ENCODE results near the gene RAD52. TPM values are rescaled to one million over a fixed set of nuclear protein-coding genes. Genes with fewer than 3 reads are reported as not detected.
"Not testable (repeated sequence)": the region's sequence is repeated elsewhere in the genome, so short reads cannot be mapped to it uniquely, and the experiment has no call there.

The RAD52 gene
- total RNA-seq, 1 donor from 2014 or later, result 7.1 TPM

- H3K36me3 ChIP-seq (ENCODE audit: control insufficient read depth, insufficient read depth, low read length), result no peaks in the 10 kb centered on the region
- no peak for DNase-seq (ENCODE audit: low read depth)
- H3K27me3 ChIP-seq (ENCODE audit: control insufficient read depth, insufficient read depth, low read length), result no peaks in the 10 kb centered on the region
- no peak for TF ChIP-seq CTCF (IDR thresholded peaks at IDR 0.05; ENCODE audit: insufficient read depth, low read length, poor library complexity, severe bottlenecking)
- no peak overlapping the region for H3K4me3 ChIP-seq (ENCODE audit: low read depth, low read length)
These were observed 3.3 kb downstream of the RAD52 start for GRCh38 chr12:946212-946611.

- DNase-seq (ENCODE audit: low read depth), result no peak
- H3K27me3 ChIP-seq (ENCODE audit: control insufficient read depth, insufficient read depth, low read length), result no peaks in the 10 kb centered on the region
- H3K4me3 ChIP-seq (ENCODE audit: low read depth, low read length), result no peak overlapping the region
- no peak for TF ChIP-seq CTCF (IDR thresholded peaks at IDR 0.05; ENCODE audit: insufficient read depth, low read length, poor library complexity, severe bottlenecking)
- no peaks in the 10 kb centered on the region for H3K36me3 ChIP-seq (ENCODE audit: control insufficient read depth, insufficient read depth, low read length)
These were observed 5.3 kb downstream of the RAD52 start for GRCh38 chr12:944211-944610.

- Histone ChIP-seq H3K36me3 (ENCODE audit: control insufficient read depth, insufficient read depth, low read length) (no peaks in the 10 kb centered on the region), H3K4me3 (ENCODE audit: low read depth, low read length) (no peak overlapping the region), H3K27me3 (ENCODE audit: control insufficient read depth, insufficient read depth, low read length) (no peaks in the 10 kb centered on the region)
- no peak for DNase-seq (ENCODE audit: low read depth)
- TF ChIP-seq CTCF (IDR thresholded peaks at IDR 0.05; ENCODE audit: insufficient read depth, low read length, poor library complexity, severe bottlenecking), result no peak
These were observed 6.4 kb downstream of the RAD52 start for GRCh38 chr12:943051-943450.

GRCh38 chr12:938810-939209 is 10.7 kb downstream of the RAD52 start:
- no peak for TF ChIP-seq CTCF (IDR thresholded peaks at IDR 0.05; ENCODE audit: insufficient read depth, low read length, poor library complexity, severe bottlenecking)
- H3K27me3 ChIP-seq (ENCODE audit: control insufficient read depth, insufficient read depth, low read length), result no peaks in the 10 kb centered on the region
- no peak for DNase-seq (ENCODE audit: low read depth)
- H3K4me3 ChIP-seq (ENCODE audit: low read depth, low read length), result no peak overlapping the region
- no peaks in the 10 kb centered on the region for H3K36me3 ChIP-seq (ENCODE audit: control insufficient read depth, insufficient read depth, low read length)

- Histone ChIP-seq H3K36me3 (ENCODE audit: control insufficient read depth, insufficient read depth, low read length) (no peaks in the 10 kb centered on the region), H3K4me3 (ENCODE audit: low read depth, low read length) (no peak overlapping the region), H3K27me3 (ENCODE audit: control insufficient read depth, insufficient read depth, low read length) (no peaks in the 10 kb centered on the region)
- TF ChIP-seq CTCF (IDR thresholded peaks at IDR 0.05; ENCODE audit: insufficient read depth, low read length, poor library complexity, severe bottlenecking), result no peak
- DNase-seq (ENCODE audit: low read depth), result no peak
These were observed 12.8 kb downstream of the RAD52 start for GRCh38 chr12:936377-937345.

- not testable (repeated sequence) for H3K27me3 ChIP-seq (ENCODE audit: control insufficient read depth, insufficient read depth, low read length); H3K36me3 ChIP-seq (ENCODE audit: control insufficient read depth, insufficient read depth, low read length); DNase-seq (ENCODE audit: low read depth); H3K4me3 ChIP-seq (ENCODE audit: low read depth, low read length)
These were observed 13.6 kb downstream of the RAD52 start for GRCh38 chr12:935891-936290.
